Middle frontal gyrus (tissue), 1 donor: ENCODE measurements around the gene GPR35.

Experiments used
- DNase-seq: peaks from one replicate; pipeline ENCODE4 v3.0.0-alpha.2; 2015; ENCODE audit warnings: low spot score; ENCODE audit errors: extremely low spot score

GPR35 gene

GRCh38 chr2:240637901-240638345 is 12.6 kb downstream of the GPR35 start:
- no peak for DNase-seq

- no peak for DNase-seq
Measured at GRCh38 chr2:240638512-240639160, 13.4 kb downstream of the GPR35 start.

DNA sequence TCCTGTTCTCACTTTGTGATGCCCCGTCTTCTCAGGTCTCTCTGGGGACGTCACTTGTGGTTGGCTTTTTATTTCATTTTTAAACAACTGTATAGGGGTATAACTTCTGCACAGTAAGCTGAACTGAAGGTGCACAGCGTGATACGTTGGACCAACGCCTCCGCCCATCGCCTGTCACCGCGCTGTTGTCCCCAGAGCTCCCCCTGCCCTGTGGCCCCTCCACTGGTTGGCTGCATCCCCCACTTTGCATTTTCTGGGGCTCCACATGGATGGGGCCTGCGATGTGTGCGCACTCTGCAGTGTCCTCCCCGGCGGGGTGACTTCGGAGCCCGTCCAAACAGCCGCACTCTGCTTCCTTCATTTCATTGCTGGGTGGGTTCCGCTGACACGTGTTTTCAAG is 14.3 kb downstream of the GPR35 start:
- no peak for DNase-seq

DNA sequence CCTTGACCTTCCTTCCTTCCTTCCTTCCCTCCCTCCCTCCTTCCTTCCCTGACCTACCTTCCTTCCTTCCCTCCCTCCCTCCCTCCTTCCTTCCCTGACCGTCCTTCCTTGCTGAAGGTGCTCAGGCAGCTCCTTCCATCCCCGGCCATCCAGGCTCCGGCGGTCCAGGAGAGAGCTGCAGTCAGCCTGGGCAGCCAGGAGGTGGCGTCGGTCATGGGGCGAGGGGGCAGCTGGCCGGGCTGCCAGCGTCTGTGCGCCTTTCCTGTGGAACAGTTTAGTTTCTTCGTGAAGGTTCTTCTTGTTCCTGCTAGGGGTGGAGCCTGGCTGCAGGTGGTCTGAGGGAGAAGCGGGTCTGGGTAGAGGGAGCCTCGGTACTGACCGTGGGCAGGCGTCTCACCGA is 15.7 kb downstream of the GPR35 start:
- DNase-seq = no peak

- DNase-seq = no peak
Measured at GRCh38 chr2:240642061-240642805, 17.0 kb downstream of the GPR35 start.

GRCh38 chr2:240642806-240643092 is 17.5 kb downstream of the GPR35 start:
- no peak for DNase-seq

GRCh38 chr2:240643093-240643810 is 18.0 kb downstream of the GPR35 start:
- DNase-seq = no peak

DNA sequence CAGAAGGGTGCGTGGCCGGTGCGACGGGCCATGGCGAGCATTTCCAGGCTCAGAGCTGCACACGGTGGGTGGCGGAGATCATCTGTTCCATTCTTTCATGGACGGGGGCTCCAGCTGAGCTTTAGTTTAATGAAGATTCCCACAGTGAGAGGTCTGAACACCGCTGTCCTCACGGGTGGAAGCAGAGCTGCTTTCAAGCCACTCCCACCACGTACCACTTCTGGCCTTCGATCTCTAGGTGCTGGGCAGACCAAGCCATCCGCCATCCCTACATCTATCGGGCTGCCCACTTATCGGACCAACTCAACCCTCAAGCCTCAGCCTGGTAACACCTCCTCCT is 18.5 kb downstream of the GPR35 start:
- DNase-seq = no peak

DNA sequence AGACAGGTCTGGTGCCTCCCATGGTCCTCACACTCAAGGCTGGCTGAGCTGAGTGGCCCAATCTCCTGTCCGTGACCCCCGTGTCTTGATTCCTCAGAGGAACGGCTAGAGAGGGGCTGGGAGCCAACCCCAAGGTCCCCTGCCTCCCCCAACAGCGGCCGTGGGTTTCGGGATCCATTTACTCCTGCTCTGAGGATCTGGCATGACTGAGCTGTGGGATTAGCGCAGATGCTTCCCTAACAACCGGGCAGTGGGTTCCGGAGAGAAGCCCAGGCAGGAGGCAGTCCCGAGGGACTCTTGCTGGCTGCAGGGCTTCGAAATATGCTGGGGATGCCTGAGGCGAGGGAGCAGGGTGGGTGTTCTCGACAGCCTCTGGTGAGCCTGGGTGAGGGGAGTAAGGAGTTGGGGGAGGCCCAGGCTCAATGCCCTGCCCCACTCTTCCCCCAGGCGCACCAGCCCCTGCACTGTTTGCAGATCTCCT is 18.9 kb downstream of the GPR35 start:
- DNase-seq = no peak

- no peak for DNase-seq
Measured at GRCh38 chr2:240644859-240645301, 19.6 kb downstream of the GPR35 start.

DNA sequence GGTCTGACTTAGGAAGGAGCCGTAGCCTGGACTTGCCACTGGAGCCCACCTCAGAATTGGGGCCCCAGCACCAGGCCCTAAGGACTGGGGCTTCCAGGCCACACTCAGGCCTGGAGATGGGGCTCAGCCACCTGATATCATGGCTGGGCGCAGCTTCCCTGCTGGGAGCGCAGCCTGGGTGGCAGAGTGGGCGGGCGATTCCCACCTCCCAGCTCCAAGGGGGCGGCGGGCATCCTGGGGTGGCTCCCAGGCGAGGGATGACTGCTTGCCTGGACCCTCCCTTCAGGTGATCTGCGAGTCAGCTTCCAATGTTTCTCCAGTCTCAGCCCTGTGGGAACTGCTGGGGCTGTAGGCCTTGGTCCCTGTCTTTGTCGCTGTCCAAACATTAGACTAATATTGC is 20.1 kb downstream of the GPR35 start:
- DNase-seq = no peak

DNA sequence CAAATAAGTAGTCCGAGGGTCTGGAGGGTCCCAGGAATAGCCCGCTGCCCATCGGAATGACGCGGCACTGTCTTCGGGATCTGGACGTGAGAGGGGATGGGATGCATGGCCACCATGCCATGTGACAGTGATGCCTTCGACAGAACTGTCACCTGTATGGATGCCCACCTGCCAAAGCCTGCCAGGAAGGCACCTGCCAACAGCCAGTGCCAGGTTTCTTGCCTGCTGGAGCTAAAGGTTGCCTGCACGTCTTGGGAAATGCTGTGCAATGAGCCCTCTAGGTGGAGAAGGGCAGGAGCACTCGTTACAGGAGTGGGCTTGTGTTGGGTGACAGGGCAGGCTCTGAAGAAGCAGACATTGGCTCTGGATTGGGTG is 20.5 kb downstream of the GPR35 start:
- DNase-seq = no peak

GRCh38 chr2:240646176-240646899 is 21.1 kb downstream of the GPR35 start:
- no peak for DNase-seq

GRCh38 chr2:240646900-240647502 is 21.7 kb downstream of the GPR35 start:
- DNase-seq = no peak

- no peak for DNase-seq
Measured at GRCh38 chr2:240647503-240648154, 22.3 kb downstream of the GPR35 start.

GRCh38 chr2:240648155-240648649 is 22.9 kb downstream of the GPR35 start:
- DNase-seq = no peak

- DNase-seq = no peak
Measured at GRCh38 chr2:240648650-240649275, 23.5 kb downstream of the GPR35 start.

GRCh38 chr2:240649331-240649730 is 24.1 kb downstream of the GPR35 start:
- DNase-seq = no peak

GRCh38 chr2:240650254-240650965 is 25.1 kb downstream of the GPR35 start:
- DNase-seq = no peak

- no peak for DNase-seq
Measured at GRCh38 chr2:240651185-240651584, 25.9 kb downstream of the GPR35 start.
